ENCODE data around the gene CAPZA2.
"Not testable (repeated sequence)": the region's sequence is repeated elsewhere in the genome, so short reads cannot be mapped to it uniquely, and the experiment has no call there.

The CAPZA2 gene

DNA sequence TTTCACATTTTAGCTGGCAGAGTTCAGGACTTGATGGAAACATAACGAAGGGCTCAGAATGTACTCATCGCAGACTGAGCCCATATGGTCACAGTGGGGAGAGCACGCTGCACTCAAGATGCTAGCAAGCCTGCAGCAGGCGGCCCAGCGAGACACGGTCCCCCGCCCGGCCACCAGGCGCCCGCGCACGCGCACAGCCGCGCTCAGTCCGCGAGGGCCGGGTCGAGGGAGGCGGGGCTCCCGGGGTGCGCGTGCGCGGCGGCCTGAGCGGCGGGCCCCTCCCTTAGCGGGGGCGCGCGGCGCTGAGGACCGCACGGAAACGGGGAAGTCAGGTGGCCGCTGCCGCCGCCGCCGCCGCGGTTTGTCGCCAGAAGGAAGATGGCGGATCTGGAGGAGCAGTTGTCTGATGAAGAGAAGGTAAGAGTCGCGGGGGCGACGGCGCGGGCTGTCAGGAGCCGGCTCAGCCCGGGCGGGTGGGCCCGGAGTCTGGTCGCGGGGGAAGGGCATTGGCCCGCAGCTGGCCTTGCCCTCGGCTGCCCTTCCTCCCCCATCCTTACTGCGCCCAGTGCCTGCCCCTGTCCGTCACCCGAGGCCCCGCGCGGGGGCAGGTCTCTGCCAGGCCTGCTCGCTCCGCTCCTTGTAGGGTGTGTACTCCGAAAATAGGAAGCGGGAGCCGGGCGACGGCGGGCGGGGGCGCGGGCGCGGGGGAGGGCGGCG, at the start of gene CAPZA2:
CAPZA2 (plus strand) TSS at position 354 of the 717 bp plus-strand sequence; CDS start at position 379, 25 bp downstream.
- DNase-seq = peak; percentile 96

DNA sequence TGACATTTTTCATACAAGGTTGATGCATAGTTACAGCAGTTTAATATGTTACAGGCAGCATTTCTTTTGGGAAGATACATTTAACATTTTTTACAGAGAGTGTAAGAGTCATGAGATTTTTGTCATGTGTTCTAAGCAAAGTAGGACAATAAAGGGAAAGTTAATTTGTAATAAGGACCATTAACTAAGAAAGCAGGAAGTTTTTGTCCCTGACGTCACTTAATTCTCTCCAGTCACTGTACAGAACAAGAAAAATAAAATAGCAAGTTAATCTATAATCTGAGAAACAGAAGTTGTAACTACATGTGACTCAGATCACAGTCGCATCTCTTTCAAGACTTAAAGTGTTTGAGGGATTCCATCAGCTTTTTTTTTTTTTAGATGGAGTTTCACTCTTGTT, 49.5 kb upstream of the CAPZA2 start:
- no peak for DNase-seq

DNA sequence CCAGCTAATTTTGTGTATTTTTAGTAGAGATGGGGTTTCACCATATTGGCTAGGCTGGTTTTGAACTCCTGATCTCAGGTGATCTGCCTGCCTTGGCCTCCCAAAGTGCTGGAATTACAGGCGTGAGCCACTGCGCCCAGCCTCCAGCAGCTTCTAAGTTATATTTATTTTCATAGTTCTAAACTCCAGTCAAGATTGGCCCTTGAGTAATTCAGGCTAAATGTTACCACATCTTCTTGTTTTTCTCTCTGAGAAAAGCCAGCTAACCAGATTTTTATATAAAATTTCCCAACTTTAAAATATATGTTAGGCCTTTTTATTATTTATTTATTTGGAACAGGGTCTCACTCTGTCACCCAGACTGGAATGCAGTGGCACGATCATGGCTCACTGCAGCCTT, 49.0 kb upstream of the CAPZA2 start:
- not testable (repeated sequence) for DNase-seq

DNA sequence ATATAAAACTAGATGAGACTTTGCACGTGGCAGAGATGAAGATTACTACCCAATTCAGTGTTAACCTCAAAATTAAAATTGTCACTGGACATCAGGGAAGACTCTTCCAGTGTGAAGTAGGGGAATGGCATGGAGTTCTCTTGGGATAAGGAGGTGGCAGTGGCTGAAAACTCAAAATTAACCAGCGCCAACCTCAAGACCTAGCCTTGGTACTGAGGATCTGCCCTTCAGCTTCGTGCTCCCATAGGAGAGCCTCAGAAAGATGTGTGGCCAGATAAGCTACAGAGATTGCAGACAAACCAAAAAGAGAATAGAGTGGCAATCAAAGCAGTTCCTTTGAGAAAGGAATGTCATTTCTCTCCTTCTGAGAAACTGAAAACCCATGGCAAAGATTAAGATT, 47.3 kb upstream of the CAPZA2 start:
- DNase-seq = no peak

DNA sequence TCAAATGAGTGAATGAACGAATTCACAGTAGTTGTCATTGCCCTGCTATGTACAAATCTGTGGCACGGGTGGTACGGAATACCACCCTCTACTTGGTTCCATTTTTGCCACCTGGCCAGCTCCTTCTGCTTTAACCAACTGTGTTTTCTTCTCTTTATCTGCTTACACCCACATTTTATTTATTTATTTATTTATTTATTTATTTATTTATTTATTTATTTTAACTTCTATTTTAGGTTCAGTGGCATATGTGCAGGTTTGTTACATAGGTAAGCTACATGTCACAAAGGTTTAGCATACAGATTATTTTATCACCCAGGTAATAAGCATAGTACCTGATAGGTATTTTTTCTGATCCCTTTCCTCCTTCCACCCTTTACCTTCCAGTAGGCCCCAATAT, 42.2 kb upstream of the CAPZA2 start:
- DNase-seq = no peak

DNA sequence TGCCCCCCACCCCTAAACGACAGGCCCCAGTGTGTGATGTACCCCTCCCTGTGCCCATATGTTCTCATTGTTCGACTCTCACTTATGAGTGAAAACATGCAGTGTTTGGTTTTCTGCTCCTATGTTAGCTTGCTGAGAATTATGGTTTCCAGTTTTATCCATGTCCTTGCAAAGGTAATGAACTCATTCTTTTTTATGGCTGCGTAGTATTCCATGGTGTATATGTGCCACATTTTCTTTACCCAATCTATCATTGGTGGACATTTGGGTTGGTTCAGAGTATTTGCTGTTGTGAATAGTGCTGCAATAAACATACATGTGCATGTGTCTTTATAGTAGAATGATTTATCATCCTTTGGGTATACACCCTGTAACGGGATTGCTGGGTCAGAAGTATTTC, 40.7 kb upstream of the CAPZA2 start:
- not testable (repeated sequence) for DNase-seq

DNA sequence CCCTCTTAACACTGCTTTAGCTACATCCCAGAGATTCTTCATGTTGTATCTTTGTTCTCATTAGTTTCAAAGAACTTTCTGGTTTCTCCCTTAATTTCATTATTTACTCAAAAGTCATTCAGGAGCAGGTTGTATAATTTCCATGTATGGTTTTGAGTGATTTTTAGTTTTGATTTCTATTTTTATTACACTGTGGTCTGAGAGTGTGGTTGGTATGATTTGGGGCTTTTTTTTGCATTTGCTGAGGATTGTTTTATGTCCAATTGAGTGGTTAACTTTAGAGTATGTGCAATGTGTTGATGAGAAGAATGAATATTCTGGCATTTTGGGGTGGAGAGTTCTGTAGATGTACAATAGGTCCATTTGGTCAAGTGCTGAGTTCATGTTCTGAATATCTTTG, 37.9 kb upstream of the CAPZA2 start:
- no peak for DNase-seq

DNA sequence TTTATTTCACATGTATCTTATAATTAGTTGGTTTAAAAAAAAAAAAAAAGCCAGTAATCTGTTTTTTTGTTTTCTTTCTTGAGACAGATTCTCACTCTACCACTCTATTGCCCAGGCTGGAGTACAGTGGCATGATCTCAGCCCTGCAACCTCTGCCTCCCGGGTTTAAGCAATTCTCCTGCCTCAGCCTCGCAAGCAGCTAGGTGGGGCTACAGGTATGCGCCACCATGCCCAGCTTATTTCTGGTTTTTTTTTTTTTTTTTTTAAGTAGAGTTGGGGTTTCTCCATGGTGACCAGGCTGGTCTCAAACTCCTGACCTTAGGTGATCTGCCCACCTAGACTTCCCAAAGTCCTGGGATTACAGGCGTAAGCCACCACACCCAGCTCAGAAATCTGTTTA, 34.1 kb upstream of the CAPZA2 start:
- no peak for DNase-seq

DNA sequence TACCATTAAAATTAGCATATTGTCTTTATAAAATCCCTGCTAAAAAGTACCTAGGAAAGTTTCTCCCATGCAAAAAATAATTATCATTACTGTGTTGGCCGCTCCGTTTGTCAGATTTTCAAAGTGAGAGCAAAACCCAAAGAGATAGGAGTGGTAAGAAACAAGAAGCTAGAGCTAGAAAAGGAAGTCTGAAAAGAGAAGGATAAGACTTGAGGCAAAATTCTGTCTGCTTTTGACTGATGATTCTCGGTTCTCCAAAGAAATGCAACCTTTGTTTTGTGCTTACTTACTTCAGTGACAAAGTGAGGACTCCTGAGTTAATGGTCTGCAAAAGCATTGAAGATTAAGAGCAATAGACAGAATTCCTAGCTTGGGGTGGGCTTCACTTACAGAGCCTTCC, 33.3 kb upstream of the CAPZA2 start:
- DNase-seq = no peak

DNA sequence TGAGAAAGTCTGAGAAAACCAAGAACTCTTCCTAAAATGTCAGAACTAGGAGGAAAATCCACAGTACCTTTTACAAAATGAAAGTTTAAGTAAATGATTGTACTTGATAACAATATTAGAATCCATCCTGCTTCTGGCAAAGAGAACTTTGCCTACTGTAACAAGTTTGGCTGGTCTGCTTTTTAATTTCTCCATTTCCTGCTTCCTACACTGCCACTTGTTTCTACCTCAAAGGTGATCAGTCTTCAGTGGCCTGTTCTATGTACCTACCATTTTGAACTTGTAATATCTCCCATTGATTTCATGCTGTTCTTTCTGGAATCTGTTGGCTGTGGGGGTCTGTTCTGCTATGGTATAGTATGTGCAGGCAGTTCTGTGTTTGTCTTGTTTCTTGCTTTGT, 32.9 kb upstream of the CAPZA2 start:
- DNase-seq = no peak

DNA sequence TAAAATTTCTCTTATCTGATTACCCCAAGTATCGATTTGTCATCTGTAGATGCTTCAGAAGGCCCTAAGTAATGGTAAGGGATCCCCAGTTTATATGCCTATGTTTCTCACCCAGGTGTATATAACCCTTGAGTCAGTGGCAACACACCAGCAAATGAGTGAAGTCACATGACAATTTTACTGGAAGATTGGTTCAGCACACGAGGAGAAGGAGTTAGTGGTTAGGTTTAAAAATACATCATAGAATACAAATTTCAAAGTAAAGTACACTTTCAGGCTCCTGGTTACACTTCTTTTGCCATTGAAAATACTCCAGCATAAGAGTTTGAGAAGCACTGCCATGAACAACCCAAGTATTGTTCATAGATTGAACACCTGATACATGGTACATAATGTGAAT, 29.7 kb upstream of the CAPZA2 start:
- DNase-seq = no peak

DNA sequence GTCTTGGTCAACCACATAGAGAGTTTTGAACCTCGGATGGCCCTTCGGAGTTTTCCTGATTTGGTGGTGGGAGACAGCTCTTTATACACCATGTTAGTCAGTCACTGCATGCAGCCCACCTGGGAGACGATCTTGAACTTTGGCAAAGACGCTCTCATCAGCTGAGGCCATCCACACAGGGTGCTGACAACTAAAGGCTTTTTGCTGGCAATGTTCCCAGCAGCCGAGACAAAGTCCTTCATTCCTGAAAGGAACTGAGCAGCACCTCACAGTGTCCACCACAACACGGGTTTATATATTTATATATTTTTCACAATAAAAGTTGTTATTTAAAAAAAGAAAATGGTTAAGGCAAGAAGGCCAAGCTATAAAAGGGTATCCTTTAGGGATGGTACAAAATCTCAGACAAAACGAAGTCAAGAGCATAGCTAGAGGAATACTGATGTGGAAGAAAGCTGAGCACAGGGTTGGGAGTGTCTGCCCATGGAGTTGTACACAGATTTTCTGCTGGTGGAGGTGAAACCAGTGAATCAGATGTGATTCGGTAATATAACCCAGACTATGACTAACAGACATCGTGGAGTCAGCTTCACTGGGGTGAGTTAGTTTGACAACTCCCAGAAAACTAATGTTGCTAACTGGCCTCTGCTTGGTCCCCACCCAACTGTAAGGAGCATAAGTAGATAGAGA, 27.4 kb upstream of the CAPZA2 start:
- no peak for DNase-seq

DNA sequence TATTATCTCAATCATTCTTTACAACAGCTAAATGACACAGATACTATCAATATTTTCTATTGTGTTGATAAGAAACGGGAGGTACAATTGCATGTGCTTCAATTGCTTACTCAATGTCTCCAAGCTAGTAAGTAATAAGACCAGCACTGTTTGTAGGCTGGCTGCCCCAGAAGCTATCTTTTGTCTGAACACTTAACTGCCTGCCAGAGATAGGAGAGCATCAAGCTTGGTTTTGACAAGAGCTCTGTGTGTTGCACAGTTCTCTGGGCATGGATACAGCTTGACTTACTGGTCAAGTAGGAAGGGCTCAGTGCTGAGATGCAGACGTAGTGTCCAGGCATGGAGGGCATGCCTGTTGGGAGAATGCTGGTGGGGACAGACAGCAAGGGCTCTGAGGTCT, 26.3 kb upstream of the CAPZA2 start:
- DNase-seq = no peak

DNA sequence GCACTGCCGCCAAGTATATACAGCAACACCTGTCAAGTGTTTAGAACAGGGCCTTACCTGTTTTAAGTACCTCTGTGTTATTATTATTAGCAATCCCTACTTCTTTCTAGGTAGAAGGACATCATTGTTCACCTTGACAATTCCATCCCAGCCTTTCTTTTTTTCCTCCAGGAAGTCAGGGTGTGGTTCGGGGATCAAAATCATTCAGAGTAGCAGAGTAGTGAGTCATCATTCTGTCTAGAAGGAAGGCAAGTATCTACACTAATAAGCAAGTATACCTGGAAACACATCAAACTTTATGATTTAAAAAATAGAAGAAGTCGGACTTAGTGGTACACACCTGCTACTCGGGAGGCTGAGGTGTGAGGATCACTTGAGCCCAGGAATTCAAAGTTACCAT, 25.5 kb upstream of the CAPZA2 start:
- no peak for DNase-seq

DNA sequence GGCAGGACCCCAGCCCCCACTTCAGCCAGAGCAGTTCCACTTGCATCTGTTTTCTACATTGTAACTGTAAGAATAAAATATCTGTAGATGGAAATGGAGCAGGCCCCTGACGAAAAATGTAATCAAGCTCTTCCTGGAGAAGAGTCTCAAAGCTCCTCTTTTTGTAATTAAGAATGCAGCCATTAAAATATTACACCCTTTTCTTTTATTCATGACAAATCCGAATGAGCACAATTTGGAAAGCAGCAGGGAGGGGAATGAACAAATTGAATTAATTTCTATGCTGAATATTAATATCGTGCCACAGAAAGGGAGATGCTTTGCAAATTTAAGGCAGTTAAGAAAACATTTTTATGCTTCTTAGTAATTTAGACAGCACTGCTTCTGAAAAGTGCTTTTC, 24.8 kb upstream of the CAPZA2 start:
- no peak for DNase-seq

DNA sequence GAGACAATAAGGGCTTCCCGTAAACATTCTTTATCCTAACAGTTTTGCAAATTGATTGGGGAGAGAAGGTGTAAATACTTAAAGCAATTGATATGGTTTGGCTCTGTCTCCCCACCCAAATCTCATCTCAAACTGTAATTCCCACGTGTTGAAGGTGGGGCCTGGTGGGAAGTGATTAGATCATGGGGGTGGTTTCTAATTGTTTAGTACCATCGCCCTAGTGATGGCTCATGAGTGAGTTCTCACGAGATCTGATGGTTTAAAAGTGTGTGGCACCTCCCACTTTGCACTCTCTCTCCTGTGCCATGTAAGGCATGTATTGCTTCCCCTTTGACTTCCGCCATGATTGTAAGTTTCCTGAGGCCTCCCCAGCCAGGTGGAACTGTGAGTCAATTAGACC, 22.1 kb upstream of the CAPZA2 start:
- no peak for DNase-seq

DNA sequence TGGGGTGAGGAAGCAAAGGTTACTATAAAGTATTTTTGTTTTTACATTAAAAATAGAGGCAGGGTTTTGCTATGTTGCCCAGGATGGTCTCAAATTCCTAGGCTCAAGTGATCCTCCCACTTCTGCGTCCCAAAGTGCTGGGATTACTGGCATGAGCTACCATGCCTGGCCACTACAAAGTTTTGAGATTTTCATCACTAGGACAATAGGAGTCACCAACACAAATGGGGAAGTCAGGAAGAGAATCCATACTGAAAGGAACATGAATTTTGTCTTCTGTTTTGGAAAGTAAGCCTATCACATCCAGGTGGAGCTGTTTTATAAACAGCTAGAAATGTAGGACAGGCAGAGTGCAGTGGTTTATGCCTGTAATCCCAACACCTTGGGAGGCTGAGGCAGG, 20.0 kb upstream of the CAPZA2 start:
- DNase-seq = no peak

DNA sequence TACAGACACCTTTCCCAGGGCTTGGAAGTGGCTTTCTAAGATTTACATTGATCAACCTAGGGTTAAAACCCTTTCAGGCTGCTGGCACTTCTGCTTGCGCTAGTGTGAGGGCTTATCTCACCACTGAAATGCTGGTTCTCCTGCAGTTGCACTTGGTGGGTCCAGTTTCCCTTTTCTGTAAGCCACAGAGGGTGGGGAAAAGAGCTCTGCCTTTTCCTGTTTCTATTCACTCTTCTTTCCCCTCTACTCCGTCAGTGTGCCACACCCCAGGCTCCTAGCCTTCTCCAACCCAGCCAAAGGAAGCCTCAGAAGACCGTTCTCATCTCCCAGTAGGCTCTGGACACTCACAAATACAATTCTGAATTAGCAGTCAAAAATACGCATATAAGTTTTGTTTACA, 19.0 kb upstream of the CAPZA2 start:
- no peak for DNase-seq

DNA sequence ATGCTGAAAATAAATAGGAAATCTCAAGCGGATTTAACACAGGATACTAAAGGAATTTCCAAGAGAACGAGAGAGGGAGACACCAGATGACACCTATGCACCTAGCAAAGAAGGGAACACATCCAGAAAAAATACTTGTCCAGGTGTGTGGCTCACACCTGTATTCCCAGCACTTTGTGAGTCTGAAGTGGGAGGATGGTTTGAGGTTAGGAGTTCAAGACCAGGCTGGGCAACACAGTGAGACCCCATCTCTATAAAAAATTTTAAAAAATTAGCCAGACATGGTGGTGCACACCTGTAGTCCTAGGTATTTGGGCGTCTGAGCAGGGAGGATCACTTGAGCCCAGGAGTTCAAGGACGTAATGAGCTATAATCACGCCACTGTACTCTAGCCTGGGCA, 11.2 kb upstream of the CAPZA2 start:
- DNase-seq = no peak

DNA sequence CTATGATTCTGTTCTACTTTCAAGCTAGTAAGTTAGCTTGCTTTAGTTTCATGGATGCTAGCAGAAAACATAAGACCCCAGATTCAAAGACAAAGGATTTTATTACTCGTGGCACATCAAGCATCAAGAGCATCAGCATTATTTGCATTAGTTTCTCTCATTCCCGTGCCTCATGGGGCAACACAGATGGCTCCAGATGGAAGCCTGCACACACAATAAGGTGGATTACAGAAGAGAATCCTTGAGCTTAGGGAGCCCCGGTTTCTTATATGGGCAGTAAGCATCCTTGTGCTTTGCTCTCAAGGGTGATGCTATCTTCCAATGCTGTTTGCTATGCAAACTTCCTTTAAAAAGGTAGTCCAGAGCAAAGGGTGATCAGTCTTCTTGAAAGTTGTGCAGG, 10.7 kb upstream of the CAPZA2 start:
- peak; percentile 84 to 93 for DNase-seq

DNA sequence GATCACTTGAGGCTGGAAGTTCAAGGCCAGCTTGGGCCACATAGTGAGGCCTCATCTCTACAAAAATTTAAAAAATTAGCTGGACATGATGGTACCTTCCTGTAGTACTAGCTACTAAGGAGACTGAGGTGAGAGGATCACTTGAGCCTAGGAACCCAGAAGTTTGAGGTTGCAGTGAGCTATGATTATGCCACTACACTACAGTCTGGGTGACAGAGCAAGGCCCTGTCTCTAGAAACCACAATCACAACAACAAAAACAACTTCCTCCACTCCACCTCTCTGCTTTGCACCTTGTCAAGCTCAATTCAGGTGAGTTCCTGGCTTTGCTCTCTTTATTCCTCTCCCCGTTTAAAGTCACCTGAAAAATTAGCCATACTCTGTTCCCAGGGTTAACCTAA, 8.3 kb upstream of the CAPZA2 start:
- no peak for DNase-seq

DNA sequence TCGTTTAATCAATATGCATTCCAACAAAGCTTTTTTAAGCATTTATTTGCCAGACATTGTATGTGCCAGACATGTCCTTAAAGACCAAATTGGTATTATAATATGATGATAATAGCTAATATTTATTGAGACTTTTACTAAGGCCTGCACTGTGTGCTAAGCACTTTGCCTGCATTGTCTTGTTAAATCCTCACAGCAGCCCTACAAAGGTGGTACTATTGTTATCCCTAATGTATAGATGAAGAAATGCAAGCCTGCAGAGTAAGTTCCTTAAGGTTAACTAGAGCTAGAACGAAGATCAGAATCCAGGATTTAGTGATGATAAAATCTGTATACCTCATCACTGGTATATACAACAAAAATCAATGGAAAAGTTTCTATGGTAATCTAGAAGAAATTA, 5.3 kb upstream of the CAPZA2 start:
- DNase-seq = no peak

DNA sequence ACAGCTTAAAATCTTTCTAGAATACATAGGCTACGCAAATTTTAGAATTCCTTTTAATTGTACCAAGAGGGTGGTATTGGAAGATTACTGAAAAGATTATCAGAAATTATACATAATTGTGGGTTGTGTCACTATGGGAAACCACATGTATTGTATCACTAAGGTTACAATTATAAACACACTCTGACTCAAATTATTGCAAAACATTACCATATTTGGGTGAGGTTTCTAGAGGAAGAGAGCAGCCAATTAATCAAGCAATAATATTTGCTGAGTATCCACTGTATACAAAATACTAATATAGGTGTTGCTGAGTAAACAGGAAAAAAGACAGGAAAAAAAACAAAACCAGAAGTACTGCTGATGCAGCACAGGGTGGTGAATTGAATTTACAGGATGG, 3.1 kb upstream of the CAPZA2 start:
- DNase-seq = no peak

DNA sequence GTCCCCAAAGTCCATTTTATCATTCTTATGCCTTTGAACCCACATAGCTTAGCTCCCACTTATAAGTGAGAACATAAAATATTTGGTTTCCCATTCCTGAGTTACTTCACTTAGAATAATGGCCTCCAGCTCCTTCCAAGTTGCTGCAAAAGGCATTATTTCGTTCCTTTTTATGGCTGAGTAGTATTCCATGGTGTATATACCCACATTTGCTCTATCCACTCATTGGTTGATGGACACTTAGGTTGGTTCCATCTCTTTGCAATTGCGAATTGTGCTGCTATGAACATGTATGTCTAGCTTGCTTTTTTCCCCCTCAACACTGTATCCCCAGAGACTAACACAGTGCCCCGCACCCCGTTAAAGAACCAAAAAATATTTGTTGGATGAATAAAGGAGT, 670 bp upstream of the CAPZA2 start:
- DNase-seq = no peak
